Measurements from ENCODE around the gene TAPBP.

The TAPBP gene

GRCh38 chr6:33318426-33319073 lies 4.7 kb upstream of the TAPBP start:
- DNase-seq, result no peak

GRCh38 chr6:33317669-33318425 lies 4.0 kb upstream of the TAPBP start, which contains the start of gene ZBTB22:
Gene ZBTB22, minus strand, starts transcription at chr6:33317744. Its CDS starts 828 bp downstream, at chr6:33316916.
- DNase-seq, result peak; percentile 88 to 98 (median 94)

- no peak for DNase-seq
These were observed 3.5 kb upstream of the TAPBP start for GRCh38 chr6:33317419-33317668.

GRCh38 chr6:33316603-33317418 lies 2.9 kb upstream of the TAPBP start:
- DNase-seq, result peak in 1 of 5 experiments; percentile 50

GRCh38 chr6:33315793-33316602 lies 2.1 kb upstream of the TAPBP start:
- DNase-seq, result no peak

GRCh38 chr6:33314943-33315792 lies 1.3 kb upstream of the TAPBP start:
- DNase-seq, result no peak

- DNase-seq, result peak; percentile 41 to 87 (median 71)
These were observed 651 bp upstream of the TAPBP start for GRCh38 chr6:33314515-33314942.

GRCh38 chr6:33313105-33313708 lies 671 bp downstream of the TAPBP start:
- peak in 1 of 5 experiments; percentile 44 for DNase-seq

GRCh38 chr6:33312361-33313104 lies 1.3 kb downstream of the TAPBP start:
- DNase-seq, result peak; percentile 60 to 94 (median 79)

GRCh38 chr6:33306356-33306755 lies 7.5 kb downstream of the TAPBP start:
- DNase-seq, result no peak

GRCh38 chr6:33305052-33305451 lies 8.8 kb downstream of the TAPBP start:
- DNase-seq, result no peak

- DNase-seq, result no peak
These were observed 9.7 kb downstream of the TAPBP start for GRCh38 chr6:33304216-33304615.

- no peak for DNase-seq
These were observed 12.0 kb downstream of the TAPBP start for GRCh38 chr6:33301877-33302276.

GRCh38 chr6:33299237-33299944 lies 14.5 kb downstream of the TAPBP start:
- DNase-seq, result peak; percentile 87 to 96 (median 89)

GRCh38 chr6:33298773-33299236 lies 15.1 kb downstream of the TAPBP start, which contains the start of gene RGL2:
Gene RGL2, minus strand, starts transcription at chr6:33298942. Its CDS starts 332 bp downstream, at chr6:33298610.
- DNase-seq, result peak in 3 of 5 experiments; percentile 38 to 79 (median 56)

GRCh38 chr6:33297956-33298772 lies 15.7 kb downstream of the TAPBP start:
- peak in 3 of 5 experiments; percentile 58 to 84 (median 61) for DNase-seq

GRCh38 chr6:33297406-33297955 lies 16.4 kb downstream of the TAPBP start:
- DNase-seq, result no peak

- no peak for DNase-seq
These were observed 17.0 kb downstream of the TAPBP start for GRCh38 chr6:33296797-33297405.
